Stimulated activated naive B cell treated with anti-CD40 and anti-IgM and Interleukin-4, amounts not matched to agents 10 μg/mL and 1 μg/mL and 100 μg/mL, for 72 hours (primary cell): ENCODE data around the gene PRKD3.
A peak's percentile ranks its signal among the peaks of the same experiment; 100 is the strongest.
"Not testable (repeated sequence)": the region's sequence is repeated elsewhere in the genome, so short reads cannot be mapped to it uniquely, and the experiment has no call there.

Experiments
- ATAC-seq, 2 donors: fragments of 150-1000 bp; cut with Tn5 transposase; replicated peaks; 2 replicates each; pipeline ENCODE4 v1.10.0; 2021; ENCODE audit warnings: moderate library complexity in 1 of 2
- DNase-seq: peaks from one replicate; pipeline ENCODE4 v3.0.0; 2021
- H3K27ac Mint-ChIP-seq: one replicate; pipeline ENCODE4 v1.8.0; 2022; ENCODE audit warnings: mild to moderate bottlenecking, mixed read lengths
- H3K27me3 Mint-ChIP-seq, 2 donors: one replicate each; pipeline ENCODE4 v1.8.0; 2022; ENCODE audit warnings: mixed read lengths in 2 of 2
- H3K36me3 Mint-ChIP-seq, 2 donors: one replicate each; pipeline ENCODE4 v1.8.0; 2022; ENCODE audit warnings: mixed read lengths in 2 of 2, mild to moderate bottlenecking in 1 of 2
- H3K4me1 Mint-ChIP-seq, 2 donors: one replicate each; pipeline ENCODE4 v1.8.0; 2022; ENCODE audit warnings: mixed read lengths in 2 of 2, mild to moderate bottlenecking in 1 of 2
- H3K4me3 Mint-ChIP-seq, 2 donors: one replicate each; pipeline ENCODE4 v1.8.0; 2022; ENCODE audit warnings: mild to moderate bottlenecking in 2 of 2, mixed read lengths in 2 of 2, moderate library complexity in 1 of 2
- H3K9me3 Mint-ChIP-seq, 2 donors: one replicate each; pipeline ENCODE4 v1.8.0; 2022; ENCODE audit warnings: mixed read lengths in 2 of 2, mild to moderate bottlenecking in 1 of 2

PRKD3 gene

GRCh38 chr2:37316181-37316580 lies 8.5 kb downstream of the PRKD3 start:
- H3K4me1 Mint-ChIP-seq, result peaks cover 26 to 55% of the 10 kb centered on the region in 2 donors
- H3K27me3 Mint-ChIP-seq, result no peaks in the 10 kb centered on the region
- DNase-seq, result no peak
- H3K4me3 Mint-ChIP-seq, result no peak overlapping the region
- no peak for ATAC-seq
- H3K27ac Mint-ChIP-seq, result peak overlapping the region; percentile 28
- H3K9me3 Mint-ChIP-seq, result no peaks in the 10 kb centered on the region
- H3K36me3 Mint-ChIP-seq, result peaks cover 2 to 7% of the 10 kb centered on the region in 2 donors

- no peak overlapping the region for H3K27ac Mint-ChIP-seq
- H3K27me3 Mint-ChIP-seq, result no peaks in the 10 kb centered on the region
- peaks cover 2 to 7% of the 10 kb centered on the region in 2 donors for H3K36me3 Mint-ChIP-seq
- ATAC-seq (no peak), DNase-seq (no peak)
- H3K4me3 Mint-ChIP-seq, result no peak overlapping the region
- peaks cover 33 to 61% of the 10 kb centered on the region in 2 donors for H3K4me1 Mint-ChIP-seq
- no peaks in the 10 kb centered on the region for H3K9me3 Mint-ChIP-seq
These were observed 9.3 kb downstream of the PRKD3 start for GRCh38 chr2:37315364-37315763.

GRCh38 chr2:37307500-37307899 lies 17.1 kb downstream of the PRKD3 start:
- no peak overlapping the region for H3K27ac Mint-ChIP-seq
- H3K27me3 Mint-ChIP-seq, result no peaks in the 10 kb centered on the region
- ATAC-seq (no peak), DNase-seq (no peak)
- no peak overlapping the region for H3K4me3 Mint-ChIP-seq
- H3K36me3 Mint-ChIP-seq, result peaks cover 12 to 14% of the 10 kb centered on the region in 2 donors
- H3K4me1 Mint-ChIP-seq, result peaks cover 18 to 37% of the 10 kb centered on the region in 2 donors
- peaks cover 0 to 5% of the 10 kb centered on the region in 2 donors for H3K9me3 Mint-ChIP-seq

- H3K4me3 Mint-ChIP-seq, result no peak overlapping the region
- H3K4me1 Mint-ChIP-seq, result peaks cover 19 to 45% of the 10 kb centered on the region in 2 donors
- H3K36me3 Mint-ChIP-seq, result peaks cover 12 to 19% of the 10 kb centered on the region in 2 donors
- H3K27ac Mint-ChIP-seq, result no peak overlapping the region
- H3K9me3 Mint-ChIP-seq, result peaks cover 0 to 5% of the 10 kb centered on the region in 2 donors
- H3K27me3 Mint-ChIP-seq, result no peaks in the 10 kb centered on the region
- DNase-seq, result no peak
- ATAC-seq, result no peak
These were observed 18.6 kb downstream of the PRKD3 start for GRCh38 chr2:37306024-37306423.

- H3K36me3 Mint-ChIP-seq, result peaks cover 14 to 27% of the 10 kb centered on the region in 2 donors
- H3K27me3 Mint-ChIP-seq, result no peaks in the 10 kb centered on the region
- H3K27ac Mint-ChIP-seq, result no peak overlapping the region
- H3K9me3 Mint-ChIP-seq, result peaks cover 1 to 5% of the 10 kb centered on the region in 2 donors
- peaks cover 19 to 48% of the 10 kb centered on the region in 2 donors for H3K4me1 Mint-ChIP-seq
- DNase-seq (no peak), ATAC-seq (no peak)
- H3K4me3 Mint-ChIP-seq, result no peak overlapping the region
These were observed 21.9 kb downstream of the PRKD3 start for GRCh38 chr2:37302701-37303252.

- peaks cover 1 to 5% of the 10 kb centered on the region in 2 donors for H3K9me3 Mint-ChIP-seq
- no peaks in the 10 kb centered on the region for H3K27me3 Mint-ChIP-seq
- no peak for ATAC-seq
- peaks cover 14 to 26% of the 10 kb centered on the region in 2 donors for H3K36me3 Mint-ChIP-seq
- DNase-seq, result no peak
- H3K4me1 Mint-ChIP-seq, result peaks cover 21 to 48% of the 10 kb centered on the region in 2 donors
- no peak overlapping the region for H3K4me3 Mint-ChIP-seq
- H3K27ac Mint-ChIP-seq, result no peak overlapping the region
These were observed 23.2 kb downstream of the PRKD3 start for GRCh38 chr2:37301408-37301807.

- Mint-ChIP-seq H3K4me3 (no peak overlapping the region), H3K27me3 (no peaks in the 10 kb centered on the region), H3K9me3 (peaks cover 1 to 5% of the 10 kb centered on the region in 2 donors), H3K36me3 (peaks cover 14 to 26% of the 10 kb centered on the region in 2 donors), H3K27ac (no peak overlapping the region), H3K4me1 (peaks cover 20 to 50% of the 10 kb centered on the region in 2 donors)
- DNase-seq (no peak), ATAC-seq (no peak)
These were observed 24.1 kb downstream of the PRKD3 start for GRCh38 chr2:37300578-37300977.

- Mint-ChIP-seq H3K36me3 (peaks cover 16 to 28% of the 10 kb centered on the region in 2 donors), H3K4me1 (peaks cover 24 to 54% of the 10 kb centered on the region in 2 donors), H3K4me3 (no peak overlapping the region), H3K27ac (no peak overlapping the region), H3K27me3 (no peaks in the 10 kb centered on the region), H3K9me3 (peaks cover 1 to 5% of the 10 kb centered on the region in 2 donors)
- DNase-seq (no peak), ATAC-seq (no peak)
These were observed 24.5 kb downstream of the PRKD3 start for GRCh38 chr2:37300146-37300545.

- Mint-ChIP-seq H3K4me3 (no peak overlapping the region), H3K9me3 (peaks cover 0 to 1% of the 10 kb centered on the region in 2 donors), H3K36me3 (peaks cover 7 to 19% of the 10 kb centered on the region in 2 donors), H3K4me1 (peaks cover 22 to 48% of the 10 kb centered on the region in 2 donors), H3K27me3 (no peaks in the 10 kb centered on the region), H3K27ac (no peak overlapping the region)
- DNase-seq, result no peak
- no peak for ATAC-seq
These were observed 27.0 kb downstream of the PRKD3 start for GRCh38 chr2:37297632-37298031.

GRCh38 chr2:37295469-37296073 lies 29.1 kb downstream of the PRKD3 start:
- no peaks in the 10 kb centered on the region for H3K27me3 Mint-ChIP-seq
- H3K4me3 Mint-ChIP-seq, result no peak overlapping the region
- peak; percentile 42 to 52 for ATAC-seq
- no peak overlapping the region for H3K27ac Mint-ChIP-seq
- peaks cover 16 to 31% of the 10 kb centered on the region in 2 donors for H3K36me3 Mint-ChIP-seq
- DNase-seq, result no peak
- H3K4me1 Mint-ChIP-seq, result peaks cover 23 to 46% of the 10 kb centered on the region in 2 donors
- peaks cover 0 to 1% of the 10 kb centered on the region in 2 donors for H3K9me3 Mint-ChIP-seq

GRCh38 chr2:37294858-37295257 lies 29.8 kb downstream of the PRKD3 start:
- not testable (repeated sequence) for DNase-seq, H3K27me3 Mint-ChIP-seq, H3K27ac Mint-ChIP-seq, ATAC-seq, H3K9me3 Mint-ChIP-seq, H3K4me3 Mint-ChIP-seq
- Mint-ChIP-seq H3K36me3 (peaks cover 17 to 28% of the 10 kb centered on the region in 2 donors), H3K4me1 (peaks cover 21 to 40% of the 10 kb centered on the region in 2 donors)

- H3K36me3 Mint-ChIP-seq, result peaks cover 20 to 38% of the 10 kb centered on the region in 2 donors
- H3K4me3 Mint-ChIP-seq, result no peak overlapping the region
- DNase-seq, result no peak
- H3K27ac Mint-ChIP-seq, result no peak overlapping the region
- H3K9me3 Mint-ChIP-seq, result no peaks in the 10 kb centered on the region
- peaks cover 11 to 27% of the 10 kb centered on the region in 2 donors for H3K4me1 Mint-ChIP-seq
- H3K27me3 Mint-ChIP-seq, result no peaks in the 10 kb centered on the region
- ATAC-seq, result no peak
These were observed 33.0 kb downstream of the PRKD3 start for GRCh38 chr2:37291680-37292079.

GRCh38 chr2:37287966-37288365 lies 36.7 kb downstream of the PRKD3 start:
- Mint-ChIP-seq H3K36me3 (peaks cover 17 to 36% of the 10 kb centered on the region in 2 donors), H3K4me3 (no peak overlapping the region), H3K4me1 (peaks cover 4 to 12% of the 10 kb centered on the region in 2 donors), H3K9me3 (no peaks in the 10 kb centered on the region), H3K27me3 (no peaks in the 10 kb centered on the region), H3K27ac (no peak overlapping the region)
- DNase-seq, result no peak
- peak; percentile 63 to 64 for ATAC-seq

GRCh38 chr2:37284381-37284780 lies 40.3 kb downstream of the PRKD3 start:
- no peaks in the 10 kb centered on the region for H3K27me3 Mint-ChIP-seq
- no peaks in the 10 kb centered on the region for H3K9me3 Mint-ChIP-seq
- peaks cover 16 to 30% of the 10 kb centered on the region in 2 donors for H3K36me3 Mint-ChIP-seq
- ATAC-seq, result no peak
- no peak for DNase-seq
- H3K4me3 Mint-ChIP-seq, result no peak overlapping the region
- no peak overlapping the region for H3K27ac Mint-ChIP-seq
- H3K4me1 Mint-ChIP-seq, result no peaks in the 10 kb centered on the region

GRCh38 chr2:37283207-37283606 lies 41.4 kb downstream of the PRKD3 start:
- H3K4me3 Mint-ChIP-seq, result no peak overlapping the region
- ATAC-seq, result no peak
- peaks cover 16 to 24% of the 10 kb centered on the region in 2 donors for H3K36me3 Mint-ChIP-seq

More at GRCh38 chr2:37283207-37283606, 41.4 kb downstream of the PRKD3 start:
- no peak for DNase-seq
- H3K4me1 Mint-ChIP-seq, result no peaks in the 10 kb centered on the region
- H3K27me3 Mint-ChIP-seq, result no peaks in the 10 kb centered on the region
- no peaks in the 10 kb centered on the region for H3K9me3 Mint-ChIP-seq
- no peak overlapping the region for H3K27ac Mint-ChIP-seq
